PFSK-1 (cell line): ENCODE measurements around the gene MYMX.

Source experiments
- FOXP2 ChIP-seq: optimal IDR thresholded peaks from 2 replicates; pipeline ENCODE3; 2011; ENCODE audit warnings: borderline replicate concordance, control low read depth, inconsistent platforms; ENCODE audit not compliant: insufficient read depth; ENCODE audit errors: extremely low read length, extremely low read depth
- POLR2AphosphoS5 ChIP-seq: IDR thresholded peaks from 2 replicates; pipeline ENCODE4 v1.6.1; 2012; ENCODE audit warnings: low read depth, mild to moderate bottlenecking, control low read depth, low read length, moderate library complexity
- REST ChIP-seq, 2 experiments: IDR thresholded peaks; 2 replicates each; pipeline versions ENCODE4 v1.6.1 to v1.8.0; 2011 to 2012; ENCODE audit warnings: low read depth in 2 of 2, low read length in 2 of 2, control low read depth in 1 of 2, inconsistent platforms in 1 of 2, mild to moderate bottlenecking in 1 of 2, moderate library complexity in 1 of 2; ENCODE audit not compliant: insufficient read depth in 1 of 2
- SIN3A ChIP-seq: IDR thresholded peaks from 2 replicates; pipeline ENCODE4 v1.6.1; 2012; ENCODE audit warnings: mild to moderate bottlenecking, low read length, moderate library complexity, borderline replicate concordance; ENCODE audit not compliant: insufficient read depth
- TAF1 ChIP-seq: IDR thresholded peaks from 2 replicates; pipeline ENCODE4 v1.6.1; 2012; ENCODE audit warnings: low read length, control low read depth, borderline replicate concordance; ENCODE audit not compliant: insufficient read depth

GRCh38 chr6:44263354-44264100 is 46.8 kb downstream of the MYMX start:
- TF ChIP-seq POLR2AphosphoS5 (no peak), TAF1 (no peak), REST (IDR thresholded peaks at IDR 0.05; ENCODE audit: insufficient read depth in 1 of 2, low read depth in 2 of 2, low read length in 2 of 2) (no peak), SIN3A (peak; percentile 17; the same call in 1 of the 2 replicates), FOXP2 (no peak)
